KBM-7 (cell line): ENCODE measurements around the gene C19orf38.
"Not testable (repeated sequence)": the region's sequence is repeated elsewhere in the genome, so short reads cannot be mapped to it uniquely, and the experiment has no call there.

Source experiments
- DNase-seq: peaks from one replicate; pipeline ENCODE4 v3.0.0-alpha.2; 2015
- in situ Hi-C: fragments of 300-500 bp; cut with MboI; formaldehyde crosslinking; loops from 2 replicates; pipeline ENCODE4 v1.14.3; 2020; ENCODE audit warnings: low sequenced_read_pairs, low pct_unique_long_range_greater_than_20kb, mixed read lengths

C19orf38 gene

GRCh38 chr19:10819124-10820060, 28.8 kb upstream of the C19orf38 start:
- in situ Hi-C loops, result no loop called here
- DNase-seq, result no peak

- in situ Hi-C loops, result no loop called here
- DNase-seq, result no peak
These were observed 28.0 kb upstream of the C19orf38 start for GRCh38 chr19:10820173-10820572.

GRCh38 chr19:10823690-10824089, 24.5 kb upstream of the C19orf38 start:
- no peak for DNase-seq
- in situ Hi-C loops, result no loop called here

GRCh38 chr19:10826231-10826630, 22.0 kb upstream of the C19orf38 start:
- in situ Hi-C loops, result no loop called here
- no peak for DNase-seq

GRCh38 chr19:10826846-10827245, 21.4 kb upstream of the C19orf38 start:
- in situ Hi-C loops, result no loop called here

GRCh38 chr19:10828981-10829821, 19.0 kb upstream of the C19orf38 start:
- peak; percentile 24 for DNase-seq
- in situ Hi-C loops, result no loop called here

More at GRCh38 chr19:10826846-10827245, 21.4 kb upstream of the C19orf38 start:
- no peak for DNase-seq

- DNase-seq, result no peak
- in situ Hi-C loops, result no loop called here
These were observed 18.2 kb upstream of the C19orf38 start for GRCh38 chr19:10829967-10830366.

- no peak for DNase-seq
- in situ Hi-C loops, result no loop called here
These were observed 17.8 kb upstream of the C19orf38 start for GRCh38 chr19:10830370-10830769.

- in situ Hi-C loops, result no loop called here
These were observed 17.1 kb upstream of the C19orf38 start for GRCh38 chr19:10830931-10831779.

GRCh38 chr19:10831987-10832938, 16.0 kb upstream of the C19orf38 start:
- no peak for DNase-seq
- in situ Hi-C loops, result no loop called here

More at GRCh38 chr19:10830931-10831779, 17.1 kb upstream of the C19orf38 start:
- DNase-seq, result no peak

- no peak for DNase-seq
- in situ Hi-C loops, result no loop called here
These were observed 15.3 kb upstream of the C19orf38 start for GRCh38 chr19:10832939-10833296.

GRCh38 chr19:10835089-10835753, 13.0 kb upstream of the C19orf38 start:
- in situ Hi-C loops, result no loop called here
- no peak for DNase-seq

- peak; percentile 99 for DNase-seq
- in situ Hi-C loops, result no loop called here
These were observed 12.3 kb upstream of the C19orf38 start, which contains the start of gene TMED1 for GRCh38 chr19:10835754-10836478. Gene TMED1, minus strand, starts transcription at chr19:10836212. Its CDS starts 21 bp downstream, at chr19:10836191.

GRCh38 chr19:10836479-10837330, 11.5 kb upstream of the C19orf38 start:
- in situ Hi-C loops, result no loop called here

GRCh38 chr19:10837649-10838048, 10.6 kb upstream of the C19orf38 start:
- in situ Hi-C loops, DNase-seq: not testable (repeated sequence)

More at GRCh38 chr19:10836479-10837330, 11.5 kb upstream of the C19orf38 start:
- DNase-seq, result peak; percentile 96

- DNase-seq, result no peak
- in situ Hi-C loops, result no loop called here
These were observed 9.8 kb upstream of the C19orf38 start for GRCh38 chr19:10838377-10838776.
